Fibroblast of peridontal ligament (primary cell): Measurements from ENCODE around the gene FLNC.

Experiments used
- DNase-seq: peaks from one replicate; pipeline ENCODE4 v3.0.0-alpha.2; 2010; ENCODE audit errors: extremely low read depth

Gene FLNC

DNA sequence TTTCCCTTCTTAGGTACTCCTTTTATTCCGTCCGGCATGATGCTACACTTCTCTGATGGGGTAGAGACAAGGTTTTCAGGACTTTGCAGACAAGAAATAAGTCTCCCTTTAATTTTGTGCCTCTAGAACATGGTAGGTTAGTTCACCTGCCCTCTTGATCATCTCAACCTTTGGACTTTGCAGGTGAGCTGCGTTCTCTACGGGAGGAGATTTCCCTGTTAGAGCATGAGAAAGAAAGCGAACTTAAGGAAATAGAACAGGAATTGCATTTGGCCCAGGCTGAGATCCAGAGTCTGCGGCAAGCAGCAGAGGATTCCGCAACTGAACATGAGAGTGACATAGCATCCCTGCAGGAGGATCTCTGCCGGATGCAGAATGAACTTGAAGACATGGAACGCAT lies 29.2 kb upstream of the FLNC start:
- no peak for DNase-seq

DNA sequence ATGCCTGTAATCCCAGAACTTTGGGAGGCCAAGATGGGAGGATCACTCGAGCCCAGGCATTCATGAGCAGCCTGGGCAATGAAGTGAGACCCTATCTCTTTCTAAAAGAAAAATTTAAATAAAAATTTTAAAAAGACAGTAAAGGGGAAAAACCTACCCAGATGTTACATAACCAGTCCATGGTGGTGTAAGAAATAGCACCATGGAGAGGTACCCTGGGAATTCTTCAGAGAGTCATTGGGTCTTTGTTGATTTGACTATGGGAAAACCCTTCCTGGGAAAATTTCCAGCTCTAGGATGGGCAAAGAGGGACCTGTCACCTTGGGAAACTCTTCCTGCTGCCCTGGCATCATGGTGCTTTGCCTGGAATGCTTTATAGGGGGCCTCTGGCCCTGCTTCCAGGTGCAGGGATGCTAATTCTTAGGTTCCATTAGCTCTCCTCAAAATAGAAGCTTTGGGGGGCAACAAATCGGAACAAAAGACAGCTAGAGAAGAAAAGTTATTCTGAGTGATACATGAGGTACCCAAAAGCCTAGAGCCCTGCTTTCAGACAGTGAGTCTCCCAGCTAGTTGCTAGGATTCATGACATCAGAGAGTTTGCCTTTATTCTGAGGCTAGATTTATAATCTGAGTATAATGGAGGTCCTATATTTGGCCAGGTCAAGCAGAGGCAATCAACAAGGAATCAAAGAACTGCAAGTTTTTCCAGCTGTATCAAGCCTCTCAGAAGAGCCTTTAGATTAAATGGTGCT lies 28.4 kb upstream of the FLNC start:
- DNase-seq, result no peak

DNA sequence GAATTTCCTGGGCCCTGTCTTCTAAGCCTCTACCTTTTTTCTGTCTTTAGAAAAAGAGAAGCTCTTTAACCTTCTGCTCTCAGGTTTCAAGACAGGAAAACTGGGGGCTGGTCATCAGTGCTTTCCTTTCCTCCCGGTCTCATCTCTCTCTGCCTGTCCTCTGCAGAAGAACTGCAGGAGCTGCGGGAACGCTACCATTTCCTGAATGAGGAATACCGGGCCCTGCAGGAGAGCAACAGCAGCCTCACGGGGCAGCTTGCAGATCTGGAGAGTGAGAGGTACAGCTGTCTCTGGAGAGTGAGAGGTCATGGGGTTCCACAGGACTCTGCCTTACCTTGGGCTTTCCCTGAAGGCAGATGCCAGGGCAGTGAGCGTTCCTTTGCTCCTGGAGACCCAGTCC lies 25.7 kb upstream of the FLNC start:
- no peak for DNase-seq

- DNase-seq, result no peak
Measured at GRCh38 chr7:128805225-128805624, 25.0 kb upstream of the FLNC start.

- no peak for DNase-seq
Measured at GRCh38 chr7:128807191-128807590, 23.0 kb upstream of the FLNC start.

- DNase-seq, result no peak
Measured at GRCh38 chr7:128809363-128809762, 20.8 kb upstream of the FLNC start.

DNA sequence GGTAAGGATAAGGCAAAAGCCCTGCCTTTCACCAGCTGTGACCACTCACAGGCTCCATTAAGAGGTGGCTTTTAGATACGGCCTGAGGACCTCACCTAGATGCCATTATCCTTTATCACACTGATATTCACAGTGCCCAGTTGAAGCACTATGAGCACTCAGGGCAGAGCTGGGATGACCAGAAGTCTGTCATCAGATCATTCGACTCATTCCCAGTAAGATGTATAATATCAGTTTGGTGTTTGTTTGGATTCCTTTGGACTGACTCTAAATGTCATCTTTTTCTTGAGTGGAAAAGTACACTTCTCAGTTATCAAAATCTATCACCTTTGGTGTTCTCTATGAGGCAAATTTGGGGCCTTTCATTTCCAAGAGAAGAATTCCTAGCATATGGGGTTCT lies 19.7 kb upstream of the FLNC start:
- DNase-seq, result no peak

DNA sequence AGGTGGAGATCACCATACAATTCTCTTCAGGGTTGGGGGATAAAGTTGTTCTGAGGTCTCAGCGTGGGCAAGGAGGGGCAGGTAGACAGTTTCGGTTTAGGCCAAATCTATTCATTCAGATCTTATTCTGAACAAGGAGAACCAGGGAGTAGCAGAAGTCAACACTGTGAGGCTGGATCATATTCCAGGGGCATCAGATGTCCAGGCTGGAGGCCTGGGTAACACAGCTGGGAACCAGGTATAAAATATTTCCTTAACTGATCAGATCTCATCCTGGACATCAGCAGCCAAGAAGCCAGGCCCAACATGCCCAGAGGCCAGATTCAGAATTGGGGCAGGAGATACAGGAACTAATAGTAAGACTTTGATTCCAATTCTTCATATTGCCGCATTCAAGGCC lies 19.2 kb upstream of the FLNC start:
- no peak for DNase-seq

- DNase-seq, result no peak
Measured at GRCh38 chr7:128811631-128812430, 18.4 kb upstream of the FLNC start.

GRCh38 chr7:128812514-128813168 lies 17.6 kb upstream of the FLNC start:
- no peak for DNase-seq

- no peak for DNase-seq
Measured at GRCh38 chr7:128814499-128814898, 15.7 kb upstream of the FLNC start.

- no peak for DNase-seq
Measured at GRCh38 chr7:128815289-128815942, 14.8 kb upstream of the FLNC start.

DNA sequence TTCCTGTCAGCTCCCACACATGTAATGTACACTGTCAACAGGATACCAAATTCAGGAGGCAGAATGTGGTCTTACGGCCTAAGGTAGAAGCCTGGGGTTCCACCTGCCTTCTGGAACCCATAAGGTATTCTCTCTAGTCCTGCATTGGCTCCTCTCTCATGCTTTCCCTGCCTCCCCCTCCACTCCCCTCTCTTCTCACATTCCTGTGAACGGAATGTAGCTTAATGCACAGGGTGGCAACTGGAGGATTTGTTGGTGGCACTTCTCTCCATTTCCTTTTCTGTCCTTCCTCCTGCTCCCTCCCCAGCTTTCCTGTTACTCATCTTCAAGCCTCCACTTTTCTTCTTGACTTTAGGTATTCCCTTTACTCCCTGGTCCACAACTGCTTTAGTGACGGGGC lies 11.5 kb upstream of the FLNC start:
- DNase-seq, result no peak

DNA sequence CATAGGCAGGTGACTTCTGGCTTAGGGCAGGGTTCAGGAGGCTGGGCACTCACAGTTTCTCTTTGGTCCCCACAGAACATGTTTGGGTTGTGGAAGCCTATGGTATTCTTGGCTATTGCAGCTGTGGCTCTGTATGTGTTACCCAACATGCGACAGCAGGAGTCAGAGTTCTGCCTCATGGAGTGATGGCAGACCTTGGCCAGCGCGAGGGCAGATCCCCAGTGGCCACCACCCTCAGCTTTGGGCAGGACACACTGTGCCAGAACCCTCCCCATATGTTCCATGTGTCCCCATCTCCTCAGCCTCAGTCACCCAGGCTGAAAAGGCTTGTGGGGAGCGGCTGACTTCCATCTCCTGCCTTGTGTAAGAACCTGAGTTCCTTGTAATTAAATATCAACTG lies 8.5 kb upstream of the FLNC start:
- no peak for DNase-seq

DNA sequence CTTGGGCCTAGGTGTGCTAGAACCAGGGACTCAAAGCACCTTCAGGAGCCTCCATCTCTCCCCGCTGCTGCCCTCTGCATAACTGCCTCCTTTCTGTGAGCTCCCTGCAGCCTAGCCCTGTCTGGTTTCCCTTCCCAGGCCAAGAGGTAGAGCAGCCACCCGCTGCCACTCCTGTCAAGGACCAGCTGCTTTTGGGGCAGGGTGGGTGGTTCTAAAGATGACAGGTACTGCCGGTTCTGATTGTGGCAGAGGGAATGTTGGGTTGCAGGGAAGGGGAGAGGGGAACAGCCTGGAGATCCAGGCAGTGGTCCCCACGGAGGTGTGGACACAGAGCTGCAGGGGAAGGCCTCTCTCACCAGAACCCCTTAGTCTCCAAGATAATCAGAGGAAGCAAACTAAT lies 3.7 kb upstream of the FLNC start:
- DNase-seq, result no peak

DNA sequence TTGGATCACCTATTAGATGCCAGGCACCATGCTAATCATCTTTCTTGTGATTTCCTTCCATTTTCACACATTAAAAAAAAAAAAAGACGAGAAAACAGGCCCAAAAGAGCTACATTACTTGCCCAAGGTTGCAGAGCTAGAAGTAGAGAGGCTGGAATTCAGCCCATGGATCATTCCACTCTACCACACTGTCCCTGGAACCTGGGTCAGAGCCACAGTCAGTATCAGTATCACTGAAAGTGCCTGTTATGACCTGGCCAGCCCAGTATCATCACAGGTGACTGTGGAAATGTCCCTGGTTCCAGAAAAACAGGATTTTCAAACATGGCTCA lies 3.3 kb upstream of the FLNC start:
- DNase-seq, result no peak

DNA sequence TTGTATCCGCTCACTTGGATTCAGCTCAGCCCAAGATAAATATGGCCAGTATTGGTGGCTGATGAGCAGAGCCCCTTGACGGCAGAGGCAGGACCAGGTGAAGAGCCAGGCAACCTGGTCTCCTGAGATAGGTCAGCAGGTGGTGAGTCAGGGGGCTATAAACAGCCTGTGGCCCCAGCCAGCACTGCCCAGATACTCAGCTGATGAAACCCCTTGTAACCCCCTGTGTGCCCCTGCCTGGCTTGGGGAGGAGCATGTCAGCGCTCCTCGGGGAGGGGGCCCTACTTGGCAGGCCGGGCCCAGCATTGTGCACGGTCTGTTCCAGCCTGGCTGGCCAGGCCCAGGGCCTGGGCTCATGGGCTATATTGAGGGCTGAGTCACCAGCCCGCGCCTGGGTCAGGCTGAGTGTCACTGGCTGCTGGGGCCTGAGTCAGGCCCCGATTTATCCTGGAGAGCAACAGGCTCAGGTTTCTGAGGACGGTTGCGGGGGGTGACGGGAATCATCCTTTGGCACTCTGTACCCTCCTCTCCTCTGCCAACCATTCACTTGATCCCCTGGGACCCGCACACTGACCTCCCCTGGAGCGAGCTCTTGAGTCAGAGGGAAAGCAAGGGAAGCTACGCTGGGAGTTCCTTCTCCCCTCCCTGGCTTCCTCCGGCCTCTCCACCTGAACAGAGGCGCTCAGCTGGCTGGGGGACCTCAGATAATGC lies 2.8 kb upstream of the FLNC start:
- peak; percentile 93 for DNase-seq

- peak; percentile 62 for DNase-seq
Measured at GRCh38 chr7:128827971-128828711, 2.1 kb upstream of the FLNC start.

GRCh38 chr7:128829391-128830166 lies 627 bp upstream of the FLNC start:
- DNase-seq, result peak; percentile 23
